NCI-H2196 (cell line): ENCODE results near the gene TYSND1.
A peak's percentile ranks its signal among the peaks of the same experiment; 100 is the strongest.
"Not testable (repeated sequence)": the region's sequence is repeated elsewhere in the genome, so short reads cannot be mapped to it uniquely, and the experiment has no call there.

ENCODE experiments used
- DNase-seq: peaks from one replicate; lab custom pipeline; 2025; ENCODE audit not compliant: unreplicated experiment; lab: John Stamatoyannopoulos, UW

The TYSND1 gene

DNA sequence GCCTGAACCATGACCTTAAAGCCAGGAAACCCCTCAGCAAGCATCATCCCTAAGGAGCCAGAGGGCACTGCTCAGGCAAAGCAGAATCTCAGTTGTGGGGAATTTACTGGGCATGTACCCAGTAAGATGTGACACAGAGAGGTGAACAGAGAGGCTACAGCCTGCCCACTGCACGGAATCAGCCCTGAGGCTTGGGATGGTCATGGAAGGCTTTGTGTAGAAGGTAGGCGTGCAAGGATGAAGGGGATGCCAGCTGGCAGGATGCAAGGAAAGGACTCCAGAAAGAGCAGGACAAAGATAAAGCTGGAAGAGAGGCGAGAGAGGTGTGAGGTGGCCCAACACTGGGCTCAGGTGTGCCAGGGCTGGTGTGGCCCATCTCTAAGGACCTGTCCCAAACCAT, 11.5 kb downstream of the TYSND1 start:
- no peak for DNase-seq

DNA sequence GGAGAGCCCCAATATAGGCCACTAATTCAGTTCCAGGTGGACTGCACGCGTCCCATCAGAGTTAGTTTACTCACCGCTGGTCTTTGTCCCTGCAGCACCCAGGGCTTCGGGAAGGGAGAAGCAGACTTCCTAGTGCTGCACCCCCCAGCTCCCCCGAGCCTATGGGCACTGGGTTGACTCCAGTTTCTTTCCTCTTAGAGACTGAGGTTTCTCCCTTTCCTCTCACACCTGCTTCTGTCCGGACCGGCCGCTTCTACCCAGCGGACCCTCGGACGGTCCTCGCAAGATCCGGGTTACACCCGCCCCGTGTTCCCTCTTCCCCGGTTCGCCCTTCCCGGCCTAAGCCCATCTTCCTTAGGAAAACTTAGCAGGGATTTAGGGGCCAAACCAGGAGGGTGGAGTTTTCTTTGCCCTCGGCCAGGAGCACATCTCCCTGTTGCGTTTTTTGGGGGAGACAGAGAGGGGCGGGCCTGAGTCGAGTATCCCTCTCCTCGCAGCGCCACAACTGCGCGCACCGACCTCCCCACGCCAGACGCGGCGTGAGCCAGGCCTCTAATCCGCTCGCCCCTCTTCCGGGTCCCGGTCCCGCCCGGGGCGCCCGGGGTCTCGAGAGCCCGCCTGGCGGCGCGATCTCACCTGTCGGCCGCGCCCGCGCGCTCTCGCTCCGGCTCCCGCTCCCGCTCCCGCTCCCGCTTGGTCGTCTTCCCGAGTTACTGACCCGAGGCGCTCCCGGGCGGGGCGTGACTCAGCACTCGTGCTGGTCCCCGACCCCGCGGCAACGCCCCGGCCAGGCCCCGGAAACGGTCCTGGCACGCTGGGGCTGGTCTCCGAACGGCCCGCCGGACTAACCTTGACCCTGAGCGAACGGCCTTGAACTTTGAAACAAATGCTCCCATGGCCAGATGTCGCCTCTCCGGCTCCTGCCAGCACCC, 14.1 kb downstream of the TYSND1 start, which contains the start of gene AIFM2:
Gene AIFM2 (minus strand): TSS at position 728 of the 932 bp plus-strand sequence. CDS start 8,741 bp downstream, outside the sequence.
- peak; percentile 38 for DNase-seq

DNA sequence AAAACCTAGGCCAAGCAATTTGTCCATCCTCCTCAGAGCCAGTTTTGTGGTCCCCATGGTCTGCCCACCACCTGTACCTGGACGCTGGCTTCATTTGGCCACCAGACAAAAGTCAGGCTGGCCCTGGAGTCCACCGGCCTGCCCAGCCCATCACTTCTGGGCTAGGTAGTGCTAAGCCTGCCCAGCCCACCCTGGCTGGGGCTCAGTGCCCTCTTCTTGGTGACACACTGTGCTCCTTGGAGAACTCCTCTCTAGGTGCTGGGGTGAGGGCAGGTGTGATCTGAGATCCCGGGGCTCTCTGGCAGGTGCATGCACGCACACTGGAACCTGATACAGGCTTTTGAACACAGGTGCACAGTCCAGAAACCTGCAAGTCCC, 15.0 kb downstream of the TYSND1 start:
- DNase-seq: no peak

DNA sequence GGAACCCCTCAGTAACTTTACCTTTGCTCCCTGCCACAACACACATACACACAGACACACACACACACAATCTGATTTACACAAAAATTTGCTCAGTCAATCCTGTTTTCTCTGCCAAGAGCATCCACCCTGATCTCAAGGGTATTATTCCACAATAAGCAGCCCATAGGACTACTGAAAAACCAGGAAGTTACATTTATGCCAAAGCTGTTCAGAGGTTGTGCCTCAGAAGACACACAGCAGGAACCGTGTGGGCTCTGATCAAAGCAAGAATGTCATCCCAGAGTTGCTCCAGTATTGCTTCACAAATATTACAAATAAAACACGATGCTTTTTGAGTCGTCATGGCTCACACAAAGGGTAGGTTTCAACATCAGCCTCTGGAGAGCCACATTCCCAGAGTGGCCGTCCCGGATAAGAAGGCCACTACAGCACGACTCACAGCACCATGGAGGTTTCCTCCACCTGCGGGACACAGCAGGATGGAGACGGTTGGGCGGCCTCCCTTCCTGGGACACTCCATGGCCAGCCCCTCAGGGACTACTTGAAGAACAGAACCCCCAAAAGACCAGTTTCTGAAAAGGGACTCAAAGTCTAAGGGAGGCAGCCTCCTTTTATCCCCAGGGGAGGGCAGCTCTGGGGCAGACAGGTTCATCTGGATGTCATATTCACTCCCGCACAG, 15.5 kb downstream of the TYSND1 start:
- DNase-seq: no peak

DNA sequence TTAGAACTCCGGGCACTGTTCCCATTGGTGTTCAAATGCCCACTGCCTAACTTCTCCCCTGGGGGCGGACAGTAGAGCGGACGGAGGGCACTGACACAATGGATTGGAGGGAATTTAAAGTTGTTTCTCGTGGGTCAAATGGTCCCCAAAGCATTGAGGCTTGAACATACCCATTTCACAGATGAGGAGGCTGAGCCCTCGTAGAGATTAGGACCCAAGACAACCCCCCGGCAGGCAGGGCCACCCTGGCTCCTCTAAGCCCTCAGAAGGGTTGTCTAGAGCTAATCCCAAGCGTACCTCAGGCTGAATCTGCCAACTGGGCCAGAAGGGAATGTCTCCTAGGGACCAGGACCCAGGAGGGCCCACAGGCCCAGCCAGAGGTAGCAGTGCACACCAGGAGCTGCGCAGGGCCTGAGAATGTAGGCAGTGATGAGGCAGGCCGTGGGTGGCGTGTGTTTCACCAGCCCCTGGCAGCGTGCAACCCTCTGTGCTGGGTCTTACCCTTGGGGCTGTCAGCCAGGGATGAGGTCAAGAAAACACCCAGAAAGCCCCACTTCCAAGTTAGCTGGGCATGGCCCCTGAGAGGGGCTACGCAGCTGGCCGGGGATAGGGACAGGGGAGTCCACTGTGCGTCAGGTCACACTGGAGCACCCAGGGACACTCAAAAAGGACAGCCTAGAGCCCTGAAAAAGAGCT, 19.7 kb downstream of the TYSND1 start:
- no peak for DNase-seq

DNA sequence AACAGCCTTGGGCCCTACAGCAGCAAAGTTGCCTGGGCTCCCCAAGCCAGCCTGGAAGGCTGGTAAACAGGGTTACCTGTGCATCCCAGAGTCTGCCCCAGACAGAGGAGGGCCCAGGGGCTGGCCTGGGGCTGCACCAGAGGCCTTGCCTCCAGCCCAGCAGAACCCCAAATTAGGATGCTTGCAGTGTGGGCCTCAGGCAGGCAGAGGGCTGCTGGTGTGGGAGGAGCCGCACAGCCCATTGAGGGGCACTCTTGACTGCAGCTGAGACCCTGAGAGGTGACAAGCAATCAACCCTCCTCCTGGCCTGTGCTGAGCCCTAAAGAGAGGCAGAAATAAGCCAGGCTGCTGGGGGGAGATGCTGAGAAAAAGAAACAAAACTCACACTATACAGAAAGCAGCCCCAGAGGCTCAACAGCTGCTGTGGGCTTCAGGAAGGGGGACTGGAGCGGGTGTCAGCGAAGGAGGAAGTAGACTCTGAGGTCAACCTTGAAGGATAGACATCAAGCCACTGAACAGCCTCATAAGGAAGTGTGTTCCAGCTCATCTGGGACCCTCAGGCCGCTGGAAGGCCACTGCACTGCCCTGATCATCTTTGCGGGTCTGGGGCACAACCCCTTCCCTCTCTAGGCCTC, 20.5 kb downstream of the TYSND1 start:
- no peak for DNase-seq

DNA sequence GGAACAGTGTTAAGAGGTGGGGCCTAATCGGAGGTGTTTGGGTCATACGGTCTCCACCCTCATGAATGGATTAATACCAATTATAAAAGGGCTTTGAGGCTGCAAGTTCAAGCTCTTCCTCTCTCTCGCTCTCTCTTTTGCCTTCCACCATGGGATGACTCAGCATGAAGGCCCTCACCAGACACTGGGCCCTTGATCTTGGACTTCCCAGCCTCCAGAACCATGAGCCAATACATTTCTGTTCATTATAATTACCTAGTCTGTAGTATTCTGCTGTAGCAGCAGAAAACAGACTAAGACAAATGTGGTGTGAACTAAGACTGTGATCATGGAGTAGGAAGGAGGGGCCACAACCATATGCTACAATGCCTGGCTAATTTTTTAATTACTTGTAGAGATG, 21.6 kb downstream of the TYSND1 start:
- DNase-seq: no peak

DNA sequence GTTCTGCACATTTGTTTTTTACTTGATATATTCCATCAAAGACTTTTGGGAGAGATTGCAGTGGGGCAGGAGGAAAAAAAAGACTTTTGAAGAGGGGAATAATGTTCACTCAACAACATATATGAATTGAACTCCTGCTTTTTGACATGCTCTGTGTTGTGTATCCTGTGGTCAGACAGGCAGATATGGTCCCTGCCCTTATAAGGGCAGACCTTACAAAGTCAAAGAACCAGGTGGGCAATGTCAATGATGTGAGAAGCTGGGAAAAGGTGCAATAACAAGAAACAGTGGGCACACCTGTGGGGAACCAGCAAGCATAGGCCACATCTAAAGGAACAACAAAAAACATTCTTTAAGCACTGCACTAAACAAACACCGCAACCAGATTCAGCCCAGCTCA, 22.1 kb downstream of the TYSND1 start:
- DNase-seq: no peak

DNA sequence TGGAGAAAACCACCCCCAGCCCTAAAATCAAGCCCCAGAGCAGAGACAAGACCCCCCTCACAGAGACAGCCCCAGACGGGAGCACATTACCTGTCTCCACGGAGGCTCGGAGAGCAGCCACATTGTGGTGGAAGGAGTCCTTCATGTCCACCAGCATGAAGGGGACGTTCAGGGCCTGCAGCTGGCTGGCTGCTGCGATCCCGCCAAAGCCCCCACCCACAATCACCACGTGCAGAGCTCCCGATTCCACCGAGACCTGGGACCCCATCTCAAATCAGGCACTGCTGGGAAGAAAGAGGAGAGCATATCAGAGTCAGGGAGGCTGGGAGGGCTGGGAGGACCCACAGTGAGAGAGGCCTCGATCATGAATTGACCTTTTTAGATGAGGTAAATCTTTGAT, 22.7 kb downstream of the TYSND1 start:
- no peak for DNase-seq

DNA sequence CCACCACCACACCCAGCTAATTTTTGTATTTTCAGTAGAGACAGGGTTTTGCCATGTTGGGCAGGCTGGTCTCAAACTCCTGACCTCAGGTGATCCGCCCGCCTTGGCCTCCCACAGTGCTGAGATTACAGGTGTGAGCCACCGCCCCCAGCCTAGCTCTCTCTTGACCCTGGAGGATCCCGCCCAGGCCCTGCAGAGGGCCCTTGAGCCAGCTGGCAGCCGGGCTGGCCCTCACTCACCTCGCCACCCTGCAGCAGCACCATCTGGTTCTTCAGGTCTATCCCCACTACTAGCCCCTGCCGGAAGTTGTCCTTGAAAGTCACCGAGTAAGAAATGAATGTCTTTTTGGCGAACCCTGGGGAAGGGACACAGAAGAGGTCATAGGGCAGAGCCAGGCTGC, 23.3 kb downstream of the TYSND1 start:
- DNase-seq: not testable (repeated sequence)

DNA sequence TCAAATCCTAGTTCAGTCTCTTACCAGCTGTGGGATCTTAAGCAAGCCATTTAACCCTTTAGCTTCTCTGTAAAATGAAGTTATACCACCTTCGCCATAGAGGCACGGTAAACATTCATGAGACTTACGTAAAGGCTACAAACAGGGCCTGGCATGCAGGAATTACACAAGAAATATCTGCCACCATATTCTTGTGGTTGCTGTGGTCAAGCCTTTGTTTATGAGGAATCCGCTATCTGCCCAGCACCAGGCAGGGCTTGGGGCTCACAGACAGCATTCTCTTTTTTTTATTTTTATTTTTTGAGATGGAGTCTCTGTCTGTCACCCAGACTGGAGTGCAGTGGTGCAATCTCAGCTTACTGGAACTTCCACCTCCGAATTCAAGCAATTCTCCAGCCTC, 23.8 kb downstream of the TYSND1 start:
- no peak for DNase-seq

DNA sequence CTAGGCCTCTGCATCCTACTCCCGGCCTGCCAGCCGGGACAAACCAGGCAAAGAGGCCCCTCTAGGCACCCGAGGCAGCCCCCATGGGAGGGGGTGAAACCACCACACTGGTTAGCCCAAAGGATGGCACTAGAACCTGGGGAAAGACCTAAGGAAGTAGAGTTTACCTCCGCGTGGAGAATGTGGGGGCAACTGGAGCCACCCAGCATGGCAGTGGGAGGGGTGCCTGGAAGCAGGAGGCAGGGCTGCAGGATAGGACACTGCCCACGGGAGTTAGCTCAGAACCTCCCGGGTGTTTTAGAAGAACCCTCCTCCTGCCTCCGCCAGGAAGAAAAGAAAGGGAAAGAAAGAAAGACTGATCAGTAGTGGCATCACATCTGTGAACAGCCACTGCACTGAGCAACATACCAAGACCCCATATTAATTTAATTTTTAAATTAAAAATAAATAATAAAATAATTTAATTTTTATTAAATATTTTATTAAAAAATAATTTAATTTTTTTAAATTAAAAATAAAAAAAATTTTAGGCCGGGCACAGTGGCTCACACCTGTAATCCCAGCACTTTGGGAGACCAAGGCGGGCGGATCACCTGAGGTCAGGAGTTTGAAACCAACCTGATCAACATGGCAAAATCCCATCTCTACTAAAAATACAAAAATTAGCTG, 25.1 kb downstream of the TYSND1 start:
- DNase-seq: no peak

DNA sequence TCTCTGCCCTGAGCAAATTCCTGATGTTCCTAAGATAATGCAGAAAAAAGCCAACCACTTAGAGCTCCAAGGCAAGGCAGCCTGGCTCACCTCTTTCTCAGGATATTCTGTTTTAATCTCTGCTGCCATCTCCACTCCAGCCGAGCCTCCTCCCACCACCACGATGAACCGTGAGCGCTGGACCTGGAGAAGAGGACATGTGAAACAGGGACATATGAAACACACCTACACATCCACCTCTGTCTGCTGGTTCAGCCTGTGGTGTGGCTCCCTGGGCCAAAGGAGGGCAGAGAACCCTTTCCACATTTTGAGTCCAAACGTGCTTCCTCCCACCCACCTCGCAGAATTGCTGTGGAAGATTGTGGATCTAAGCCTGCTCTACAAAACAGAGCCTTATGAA, 26.1 kb downstream of the TYSND1 start:
- no peak for DNase-seq

DNA sequence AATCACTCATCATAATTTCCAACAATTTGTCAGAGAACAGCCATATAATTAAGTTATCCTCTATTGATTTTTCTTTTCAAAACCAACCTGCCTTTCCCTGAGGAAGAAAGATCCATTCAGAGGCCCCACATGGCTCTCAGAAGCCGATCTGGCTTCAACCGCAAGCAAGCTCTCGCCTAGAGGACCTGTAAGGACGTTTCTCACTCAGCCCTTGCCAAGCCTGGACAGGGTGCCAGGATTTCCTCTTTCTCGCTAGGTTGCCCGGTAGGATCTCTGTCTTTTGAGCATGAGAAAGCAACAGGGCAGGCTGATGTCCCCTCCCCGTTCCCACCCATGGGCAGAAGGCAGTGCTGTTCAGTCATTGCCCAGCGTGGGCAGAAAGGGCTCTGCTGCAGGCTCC, 26.9 kb downstream of the TYSND1 start:
- DNase-seq: no peak

DNA sequence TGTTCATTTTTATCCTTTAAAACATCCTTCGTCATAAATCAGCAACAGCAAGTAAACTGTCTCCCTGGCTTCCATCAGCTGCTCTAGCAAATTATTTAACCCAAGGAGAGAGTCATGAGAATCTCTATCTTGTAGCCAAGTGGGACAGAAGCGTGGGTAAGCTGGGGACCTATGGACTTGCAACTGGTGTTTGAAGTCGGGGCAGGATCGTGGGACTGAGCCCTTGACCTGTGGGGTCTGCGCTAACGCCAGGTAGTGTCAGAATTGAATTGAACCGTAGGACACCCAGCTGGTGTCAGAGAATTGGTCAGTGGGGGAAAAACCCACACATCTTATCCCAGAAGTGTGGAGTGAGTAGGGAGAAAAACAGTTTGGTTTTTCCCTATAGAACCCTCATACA, 27.3 kb downstream of the TYSND1 start:
- DNase-seq: no peak

DNA sequence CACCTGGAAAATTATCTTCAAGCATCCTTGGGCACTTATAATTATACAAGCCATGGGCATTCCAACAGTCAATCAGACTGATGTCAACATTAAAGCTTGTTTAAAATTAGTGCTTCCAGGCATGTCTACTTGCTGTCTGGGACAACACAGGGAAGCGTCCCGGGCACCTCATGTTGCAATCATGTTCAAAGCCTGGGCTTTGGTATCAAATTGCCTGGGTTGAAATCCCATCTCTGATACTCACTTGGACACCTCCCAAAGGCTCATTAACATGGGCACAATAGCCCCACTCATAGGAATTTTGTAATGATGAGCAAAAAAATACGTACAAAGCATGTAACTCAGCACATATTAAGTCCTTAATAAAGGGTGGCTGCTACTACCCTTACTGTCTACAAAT, 28.3 kb downstream of the TYSND1 start:
- no peak for DNase-seq

DNA sequence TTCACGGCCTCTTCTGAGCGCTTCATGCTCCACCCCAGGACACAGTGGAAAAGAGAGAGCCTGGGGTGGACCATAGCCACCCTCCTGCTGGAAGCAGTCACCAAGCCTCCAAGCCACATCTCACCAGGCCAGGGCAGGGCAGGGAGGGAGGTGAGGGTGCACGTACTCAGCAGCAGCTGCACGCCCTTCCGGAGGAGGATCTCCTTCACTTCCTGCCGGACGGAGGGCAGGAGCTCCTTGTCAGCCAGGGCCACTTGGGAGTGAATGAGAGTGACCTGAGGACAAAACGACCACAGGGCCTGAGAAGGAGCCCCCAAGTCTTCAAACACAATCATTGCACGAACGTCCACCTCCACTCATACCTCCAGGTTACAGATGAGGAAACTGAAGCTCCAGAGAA, 28.9 kb downstream of the TYSND1 start:
- DNase-seq: no peak

DNA sequence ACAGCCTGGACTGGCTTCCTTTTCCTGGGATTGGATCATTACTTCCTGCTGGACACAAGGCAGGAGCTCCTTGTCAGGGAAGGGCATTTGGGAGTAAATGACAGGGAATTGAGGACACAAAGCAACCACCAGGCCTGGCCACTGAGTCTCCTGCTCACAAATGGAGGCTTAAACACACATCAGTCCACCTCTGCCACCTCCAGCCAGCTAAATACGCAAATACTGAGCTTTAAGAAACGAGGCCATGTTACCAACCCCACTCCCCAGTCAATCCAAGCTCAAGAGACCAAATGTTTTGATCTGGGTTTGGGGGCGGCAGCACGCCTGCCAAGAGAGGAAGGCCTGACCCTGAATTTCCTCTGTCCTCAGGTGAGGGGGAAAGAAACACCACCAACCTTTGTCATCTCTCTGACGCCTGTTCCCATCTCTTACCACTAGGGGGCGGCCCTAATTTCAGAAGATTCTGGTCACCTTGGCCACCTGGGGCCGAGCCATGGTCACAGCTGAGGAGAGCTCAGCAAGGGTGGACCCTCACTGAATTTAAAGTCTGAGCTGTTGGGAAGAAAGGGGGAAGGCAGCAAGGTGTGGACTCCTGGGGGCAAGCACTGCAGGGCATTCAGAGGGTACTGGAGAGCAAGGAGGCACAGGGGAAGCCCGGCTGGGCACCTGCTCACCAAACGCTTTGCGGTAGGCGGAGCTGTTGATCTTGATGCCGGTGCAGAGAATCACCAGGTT, 30.4 kb downstream of the TYSND1 start:
- DNase-seq: peak; percentile 13

DNA sequence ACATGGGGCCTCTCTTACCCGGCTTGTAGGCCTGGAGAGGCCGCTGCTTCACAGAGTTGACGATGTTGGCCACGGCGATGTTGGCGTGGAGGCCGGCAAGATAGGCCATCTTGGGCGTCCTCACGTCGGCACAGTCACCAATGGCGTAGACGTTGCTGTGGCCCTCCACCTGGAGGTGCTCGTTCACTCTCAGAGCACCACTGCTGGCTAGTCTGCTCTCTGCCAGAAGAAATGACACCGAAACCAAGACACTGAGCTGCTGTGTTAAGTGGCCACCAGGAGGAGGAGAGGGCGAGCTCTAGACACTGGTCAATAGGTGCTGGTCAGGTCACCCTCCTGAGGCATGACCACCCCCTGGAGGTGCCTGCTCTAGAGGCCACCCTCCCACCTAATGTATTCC, 31.6 kb downstream of the TYSND1 start:
- DNase-seq: no peak

DNA sequence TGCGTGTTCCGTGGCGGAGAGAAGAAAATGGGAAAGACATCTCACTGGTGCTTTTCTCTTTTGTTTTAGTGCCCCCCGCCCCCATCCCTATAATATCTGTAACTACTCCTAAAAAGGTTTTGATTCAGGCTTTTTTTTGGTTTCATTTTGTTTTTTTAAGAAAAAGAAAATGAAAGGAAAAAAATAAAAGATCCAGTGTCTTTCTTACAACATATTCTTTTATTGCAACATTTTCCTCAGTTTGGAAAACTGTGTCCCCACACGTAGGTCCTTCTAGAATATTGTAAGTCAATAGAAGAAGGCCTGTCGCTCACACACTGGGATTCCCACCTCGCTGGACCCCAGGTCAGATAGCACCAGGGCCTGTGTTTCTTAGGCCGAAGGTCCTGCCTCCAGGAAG, 34.4 kb downstream of the TYSND1 start:
- no peak for DNase-seq
